Rectal smooth muscle tissue (tissue), 1 donor: Measurements from ENCODE around the gene FGF8.

Experiments used
- H3K27ac ChIP-seq: one replicate; pipeline ENCODE4 v1.7.0; 2013; ENCODE audit warnings: low read depth, low read length, inconsistent platforms
- H3K27me3 ChIP-seq: one replicate; pipeline ENCODE4 v1.7.0; 2013; ENCODE audit warnings: low read length; ENCODE audit not compliant: control insufficient read depth, insufficient read depth
- H3K36me3 ChIP-seq: one replicate; pipeline ENCODE4 v1.7.0; 2013; ENCODE audit warnings: low read length; ENCODE audit not compliant: control insufficient read depth, insufficient read depth
- H3K4me1 ChIP-seq: one replicate; pipeline ENCODE4 v1.7.0; 2013; ENCODE audit warnings: low read length; ENCODE audit not compliant: control insufficient read depth, insufficient read depth
- H3K4me3 ChIP-seq: one replicate; pipeline ENCODE4 v1.7.0; 2013; ENCODE audit warnings: low read length
- H3K9ac ChIP-seq: one replicate; pipeline ENCODE4 v1.7.0; 2013; ENCODE audit warnings: low read length

Gene FGF8

GRCh38 chr10:101725296-101726114, 50.4 kb downstream of the FGF8 start:
- Histone ChIP-seq H3K4me1 (no peaks in the 10 kb centered on the region), H3K27ac (no peak overlapping the region), H3K36me3 (no peaks in the 10 kb centered on the region), H3K27me3 (no peaks in the 10 kb centered on the region), H3K9ac (no peak overlapping the region), H3K4me3 (no peak overlapping the region)

GRCh38 chr10:101724446-101724845, 51.5 kb downstream of the FGF8 start:
- H3K36me3 ChIP-seq, result no peaks in the 10 kb centered on the region
- H3K9ac ChIP-seq, result no peak overlapping the region
- H3K27ac ChIP-seq, result no peak overlapping the region
- no peaks in the 10 kb centered on the region for H3K27me3 ChIP-seq
- H3K4me1 ChIP-seq, result no peaks in the 10 kb centered on the region
- H3K4me3 ChIP-seq, result no peak overlapping the region

GRCh38 chr10:101723176-101723575, 52.7 kb downstream of the FGF8 start:
- Histone ChIP-seq H3K4me1 (no peaks in the 10 kb centered on the region), H3K27ac (no peak overlapping the region), H3K9ac (no peak overlapping the region), H3K4me3 (no peak overlapping the region), H3K36me3 (no peaks in the 10 kb centered on the region), H3K27me3 (no peaks in the 10 kb centered on the region)

GRCh38 chr10:101721806-101722205, 54.1 kb downstream of the FGF8 start:
- H3K27ac ChIP-seq, result no peak overlapping the region

GRCh38 chr10:101720606-101721230, 55.2 kb downstream of the FGF8 start:
- Histone ChIP-seq H3K4me3 (no peak overlapping the region), H3K36me3 (no peaks in the 10 kb centered on the region), H3K4me1 (no peaks in the 10 kb centered on the region), H3K27ac (no peak overlapping the region), H3K9ac (no peak overlapping the region), H3K27me3 (no peaks in the 10 kb centered on the region)

More at GRCh38 chr10:101721806-101722205, 54.1 kb downstream of the FGF8 start:
- Histone ChIP-seq H3K4me3 (no peak overlapping the region), H3K9ac (no peak overlapping the region), H3K4me1 (no peaks in the 10 kb centered on the region), H3K36me3 (no peaks in the 10 kb centered on the region), H3K27me3 (no peaks in the 10 kb centered on the region)
